Esophagus muscularis mucosa (tissue), 4 donors: ENCODE results near the gene SPATA3.

Experiments
- CTCF ChIP-seq, 3 experiments: fragments of 200-600 bp in 2 of 3; fragments of 450-650 bp in 1 of 3; sonication (generic) in 2 of 3; IDR thresholded peaks; one replicate each; pipeline ENCODE4 v1.5.1; 2017 to 2019; ENCODE audit warnings: antibody characterized with exemption in 3 of 3, mild to moderate bottlenecking in 2 of 3, moderate library complexity in 1 of 3
- EP300 ChIP-seq: sonication (generic); formaldehyde crosslinking; IDR thresholded peaks from one replicate; pipeline ENCODE4 v1.6.1; 2017; ENCODE audit warnings: antibody characterized with exemption
- POLR2A ChIP-seq: fragments of 450-650 bp; IDR thresholded peaks from one replicate; pipeline ENCODE4 v1.6.1; 2017; ENCODE audit warnings: antibody characterized with exemption, moderate library complexity, mild to moderate bottlenecking, low read depth
- POLR2AphosphoS5 ChIP-seq, 2 donors: sonication (generic); formaldehyde crosslinking; IDR thresholded peaks; one replicate each; pipeline ENCODE4 v1.6.1; 2017; ENCODE audit warnings: antibody characterized with exemption in 2 of 2

DNA sequence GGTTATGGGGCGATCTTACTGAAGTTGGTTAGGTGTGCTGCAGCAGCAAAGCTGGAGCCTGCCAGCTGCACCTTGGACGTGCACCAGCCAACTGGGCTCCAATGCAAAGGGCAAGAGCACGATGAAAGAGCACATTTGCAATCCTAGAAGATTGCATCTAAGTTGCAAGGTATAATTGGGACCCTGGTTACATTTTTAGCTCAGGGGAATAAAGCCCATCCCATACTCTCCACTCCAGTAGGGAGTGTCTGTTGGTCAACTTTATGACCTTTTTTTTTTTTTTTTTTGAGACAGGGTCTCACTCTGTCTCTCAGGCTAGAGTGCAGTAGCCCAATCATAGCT, 48.7 kb upstream of the SPATA3 start:
- TF ChIP-seq CTCF (IDR thresholded peaks at IDR 0.05) (no peak), POLR2A (no peak), EP300 (no peak), POLR2AphosphoS5 (IDR thresholded peaks at IDR 0.05) (no peak)
